ENCODE measurements around the gene PHF5A. TPM values are rescaled to one million over a fixed set of nuclear protein-coding genes. Genes with fewer than 3 reads are reported as not detected.
A peak's percentile ranks its signal among the peaks of the same experiment; 100 is the strongest.

PHF5A gene
- total RNA-seq (ENCODE audit: unreplicated experiment) = 54.6 TPM
- long read RNA-seq, transcript PHF5A-201 (4 exons, 1,086 nt) = major isoform, 9 of 10 reads
- long read RNA-seq, partial matches to known transcripts = 0 of 10 reads
- long read RNA-seq, other reads (novel, unspliced or antisense) = 1 of 10 reads

DNA sequence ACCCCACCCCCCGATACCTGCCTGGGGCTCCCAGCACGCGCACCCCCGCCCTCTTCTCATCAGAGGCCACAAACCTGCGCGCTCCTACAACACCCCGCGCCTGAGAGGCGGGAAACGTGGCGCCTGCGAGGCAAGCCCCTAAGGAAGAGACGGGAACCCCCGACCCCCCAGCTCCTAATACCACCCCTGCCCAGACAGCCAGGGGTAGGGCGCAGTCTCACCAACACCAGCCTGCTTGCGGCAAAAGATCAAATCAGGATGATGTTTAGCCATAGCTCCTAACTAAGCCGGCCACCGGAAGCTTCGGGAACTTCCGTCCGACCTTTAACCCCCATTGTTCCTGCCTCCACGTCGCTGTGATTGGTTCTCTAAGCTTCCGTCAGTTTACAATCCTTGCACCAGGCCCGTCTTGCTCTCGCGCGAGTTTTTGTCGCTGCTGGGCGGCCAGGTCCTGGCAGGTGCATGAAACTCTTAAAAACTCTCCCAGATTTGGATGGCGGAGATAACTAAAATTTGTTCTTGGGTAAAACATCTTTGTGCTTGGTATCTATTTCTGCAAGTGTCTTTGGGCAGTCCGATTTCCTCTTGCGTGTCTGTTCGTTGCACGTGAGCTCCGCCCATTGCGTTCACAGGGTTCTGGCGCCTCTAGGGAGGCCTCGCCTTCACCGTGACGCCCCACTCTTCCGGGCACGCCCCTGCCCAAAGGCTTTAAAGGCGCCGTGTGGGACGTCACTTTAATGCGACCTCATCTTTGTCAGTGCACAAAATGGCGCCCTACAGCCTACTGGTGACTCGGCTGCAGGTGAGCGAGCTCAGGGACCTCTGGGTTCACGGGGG is at the start of gene PHF5A, which contains the start of gene ACO2:
Gene PHF5A (minus strand): TSS at position 312 of the 837 bp plus-strand sequence. CDS start 39 bp downstream, at position 273.
Gene ACO2 (plus strand): TSS at position 737 of the 837 bp plus-strand sequence. CDS start 30 bp downstream, at position 767.
- peak; percentile 97 for DNase-seq (ENCODE audit: low spot score)
- H3K36me3 Mint-ChIP-seq (ENCODE audit: low read depth, unreplicated experiment) = peaks cover 35% of the 10 kb centered on the region
- peaks cover 29% of the 10 kb centered on the region for H3K4me1 Mint-ChIP-seq (ENCODE audit: unreplicated experiment)
- H3K9me3 Mint-ChIP-seq (ENCODE audit: unreplicated experiment) = no peaks in the 10 kb centered on the region
- H3K4me3 Mint-ChIP-seq (ENCODE audit: unreplicated experiment) = peak within 1 kb of the TSS; percentile 97
- no peak for TF ChIP-seq CTCF (IDR thresholded peaks at IDR 0.05; ENCODE audit: unreplicated experiment)
- peaks cover 7% of the 10 kb centered on the region for H3K27me3 Mint-ChIP-seq (ENCODE audit: unreplicated experiment)
- H3K27ac Mint-ChIP-seq (ENCODE audit: unreplicated experiment) = peak within 1 kb of the TSS; percentile 99

GRCh38 chr22:41518048-41518347 is 49.5 kb upstream of the PHF5A start:
- H3K4me1 Mint-ChIP-seq (ENCODE audit: unreplicated experiment) = peaks cover 6% of the 10 kb centered on the region
- H3K27ac Mint-ChIP-seq (ENCODE audit: unreplicated experiment) = no peak overlapping the region
- H3K36me3 Mint-ChIP-seq (ENCODE audit: low read depth, unreplicated experiment) = peaks cover 26% of the 10 kb centered on the region
- no peak for TF ChIP-seq CTCF (IDR thresholded peaks at IDR 0.05; ENCODE audit: unreplicated experiment)
- peaks cover 8% of the 10 kb centered on the region for H3K27me3 Mint-ChIP-seq (ENCODE audit: unreplicated experiment)
- no peak for DNase-seq (ENCODE audit: low spot score)
- H3K4me3 Mint-ChIP-seq (ENCODE audit: unreplicated experiment) = no peak overlapping the region
- no peaks in the 10 kb centered on the region for H3K9me3 Mint-ChIP-seq (ENCODE audit: unreplicated experiment)

DNA sequence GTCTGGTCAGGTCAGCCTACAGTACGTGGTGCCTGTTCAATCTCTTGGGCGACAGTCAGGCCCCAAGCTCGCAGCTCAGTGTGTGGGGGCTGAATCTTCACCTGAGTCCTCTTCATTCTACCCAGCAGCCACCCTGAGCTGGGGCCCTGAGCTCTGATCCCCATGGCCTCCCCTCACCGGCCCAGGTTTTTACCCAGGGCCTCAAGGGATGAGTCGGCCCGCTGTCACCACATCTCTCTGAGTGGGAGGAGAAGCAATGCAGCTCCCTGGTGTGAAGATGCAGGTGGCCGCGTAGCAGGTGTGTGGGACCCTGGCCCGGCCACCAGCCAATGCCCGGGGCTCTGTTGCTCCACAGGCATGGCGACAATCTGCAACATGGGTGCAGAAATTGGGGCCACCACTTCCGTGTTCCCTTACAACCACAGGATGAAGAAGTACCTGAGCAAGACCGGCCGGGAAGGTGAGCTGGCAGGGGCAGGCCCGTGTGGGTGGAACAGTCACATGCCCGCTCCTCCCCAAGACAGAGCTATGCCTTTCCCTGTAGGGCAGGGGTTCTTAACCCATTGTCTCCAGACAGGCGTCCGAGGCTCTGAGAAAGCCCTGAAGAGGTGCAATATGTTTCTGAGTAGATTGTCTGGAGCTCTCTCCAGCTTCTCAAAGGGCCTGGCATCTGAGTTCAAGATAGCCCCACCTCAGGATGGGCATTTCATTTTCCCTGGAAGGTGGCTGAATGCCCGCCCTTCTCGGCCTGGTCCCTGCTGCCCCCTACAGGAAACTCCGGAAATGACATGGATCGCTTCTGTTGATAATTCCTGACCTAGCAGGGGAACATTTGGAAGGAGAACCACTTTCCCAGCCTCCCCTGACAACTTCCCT is 48.9 kb upstream of the PHF5A start:
- Mint-ChIP-seq H3K36me3 (ENCODE audit: low read depth, unreplicated experiment) (peaks cover 25% of the 10 kb centered on the region), H3K9me3 (ENCODE audit: unreplicated experiment) (no peaks in the 10 kb centered on the region), H3K27me3 (ENCODE audit: unreplicated experiment) (peaks cover 8% of the 10 kb centered on the region), H3K27ac (ENCODE audit: unreplicated experiment) (no peak overlapping the region), H3K4me1 (ENCODE audit: unreplicated experiment) (peaks cover 11% of the 10 kb centered on the region), H3K4me3 (ENCODE audit: unreplicated experiment) (no peak overlapping the region)
- peak; percentile 83 for TF ChIP-seq CTCF (IDR thresholded peaks at IDR 0.05; ENCODE audit: unreplicated experiment)
- DNase-seq (ENCODE audit: low spot score) = peak; percentile 80

- no peak for DNase-seq (ENCODE audit: low spot score)
- peaks cover 8% of the 10 kb centered on the region for H3K27me3 Mint-ChIP-seq (ENCODE audit: unreplicated experiment)
- H3K27ac Mint-ChIP-seq (ENCODE audit: unreplicated experiment) = no peak overlapping the region
- H3K4me1 Mint-ChIP-seq (ENCODE audit: unreplicated experiment) = peaks cover 11% of the 10 kb centered on the region
- no peaks in the 10 kb centered on the region for H3K9me3 Mint-ChIP-seq (ENCODE audit: unreplicated experiment)
- TF ChIP-seq CTCF (IDR thresholded peaks at IDR 0.05; ENCODE audit: unreplicated experiment) = no peak
- H3K36me3 Mint-ChIP-seq (ENCODE audit: low read depth, unreplicated experiment) = peaks cover 25% of the 10 kb centered on the region
- no peak overlapping the region for H3K4me3 Mint-ChIP-seq (ENCODE audit: unreplicated experiment)
Measured at GRCh38 chr22:41516462-41516861, 48.0 kb upstream of the PHF5A start.

Data from endothelial cell (in vitro differentiated cells).